Measurements from ENCODE around the gene ZCCHC9.

GRCh38 chr5:81315336-81315735 is 13.9 kb downstream of the ZCCHC9 start:
- TF ChIP-seq POLR2AphosphoS5 (IDR thresholded peaks at IDR 0.05; ENCODE audit: low read depth, low read length) = no peak
- no peak for TF ChIP-seq POLR2A (IDR thresholded peaks at IDR 0.05; ENCODE audit: low read depth, low read length)
- TF ChIP-seq TAF1 (IDR thresholded peaks at IDR 0.05; ENCODE audit: borderline replicate concordance, low read depth, low read length) = no peak

All from GM12892 (cell line).